ENCODE measurements around the gene PAX8. TPM values are rescaled to one million over a fixed set of nuclear protein-coding genes. Genes with fewer than 3 reads are reported as not detected.
"Not testable (repeated sequence)": the region's sequence is repeated elsewhere in the genome, so short reads cannot be mapped to it uniquely, and the experiment has no call there.

The PAX8 gene
- total RNA-seq (ENCODE audit: unreplicated experiment): 2.1 TPM
- long read RNA-seq, full-length matches to known transcripts: 2 of 2 reads
- long read RNA-seq, partial matches to known transcripts: 0 of 2 reads
- long read RNA-seq, other reads (novel, unspliced or antisense): 0 of 2 reads

- Mint-ChIP-seq H3K4me3 (ENCODE audit: unreplicated experiment) (no peak within 1 kb of the TSS), H3K9me3 (ENCODE audit: unreplicated experiment) (no peaks in the 10 kb centered on the region), H3K27me3 (ENCODE audit: unreplicated experiment) (peaks cover 23% of the 10 kb centered on the region), H3K27ac (ENCODE audit: unreplicated experiment) (no peak within 1 kb of the TSS), H3K36me3 (ENCODE audit: low read depth, unreplicated experiment) (no peaks in the 10 kb centered on the region), H3K4me1 (ENCODE audit: unreplicated experiment) (peaks cover 6% of the 10 kb centered on the region)
- TF ChIP-seq CTCF (IDR thresholded peaks at IDR 0.05; ENCODE audit: unreplicated experiment): no peak
- no peak for DNase-seq (ENCODE audit: low spot score)
Observed at GRCh38 chr2:113278742-113279139, at the start of gene PAX8. PAX8 (minus strand) TSS chr2:113278921; CDS start chr2:113278394, 527 bp downstream.

GRCh38 chr2:113328043-113328442, 49.3 kb upstream of the PAX8 start:
- peaks cover 14% of the 10 kb centered on the region for H3K4me1 Mint-ChIP-seq (ENCODE audit: unreplicated experiment)

GRCh38 chr2:113325161-113325731, 46.5 kb upstream of the PAX8 start:
- H3K9me3 Mint-ChIP-seq (ENCODE audit: unreplicated experiment); H3K36me3 Mint-ChIP-seq (ENCODE audit: low read depth, unreplicated experiment); H3K27me3 Mint-ChIP-seq (ENCODE audit: unreplicated experiment): not testable (repeated sequence)
- peak overlapping the region; percentile 32 for H3K27ac Mint-ChIP-seq (ENCODE audit: unreplicated experiment)
- peak; percentile 13 for DNase-seq (ENCODE audit: low spot score)
- H3K4me3 Mint-ChIP-seq (ENCODE audit: unreplicated experiment): peak overlapping the region; percentile 92
- H3K4me1 Mint-ChIP-seq (ENCODE audit: unreplicated experiment): peaks cover 11% of the 10 kb centered on the region

More at GRCh38 chr2:113328043-113328442, 49.3 kb upstream of the PAX8 start:
- no peak for TF ChIP-seq CTCF (IDR thresholded peaks at IDR 0.05; ENCODE audit: unreplicated experiment)
- Mint-ChIP-seq H3K4me3 (ENCODE audit: unreplicated experiment) (no peak overlapping the region), H3K9me3 (ENCODE audit: unreplicated experiment) (no peaks in the 10 kb centered on the region), H3K36me3 (ENCODE audit: low read depth, unreplicated experiment) (peaks cover 11% of the 10 kb centered on the region), H3K27me3 (ENCODE audit: unreplicated experiment) (peaks cover 5% of the 10 kb centered on the region), H3K27ac (ENCODE audit: unreplicated experiment) (no peak overlapping the region)
- DNase-seq (ENCODE audit: low spot score): no peak

GRCh38 chr2:113324684-113325160, 46.0 kb upstream of the PAX8 start:
- H3K9me3 Mint-ChIP-seq (ENCODE audit: unreplicated experiment): no peaks in the 10 kb centered on the region
- peak; percentile 68 for DNase-seq (ENCODE audit: low spot score)
- H3K36me3 Mint-ChIP-seq (ENCODE audit: low read depth, unreplicated experiment): peaks cover 4% of the 10 kb centered on the region
- H3K27ac Mint-ChIP-seq (ENCODE audit: unreplicated experiment): peak overlapping the region; percentile 82
- H3K27me3 Mint-ChIP-seq (ENCODE audit: unreplicated experiment): peaks cover 10% of the 10 kb centered on the region
- peak overlapping the region; percentile 92 for H3K4me3 Mint-ChIP-seq (ENCODE audit: unreplicated experiment)
- TF ChIP-seq CTCF (IDR thresholded peaks at IDR 0.05; ENCODE audit: unreplicated experiment): no peak
- H3K4me1 Mint-ChIP-seq (ENCODE audit: unreplicated experiment): peaks cover 11% of the 10 kb centered on the region

GRCh38 chr2:113323129-113323528, 44.4 kb upstream of the PAX8 start:
- H3K27ac Mint-ChIP-seq (ENCODE audit: unreplicated experiment); H3K27me3 Mint-ChIP-seq (ENCODE audit: unreplicated experiment); H3K9me3 Mint-ChIP-seq (ENCODE audit: unreplicated experiment); H3K36me3 Mint-ChIP-seq (ENCODE audit: low read depth, unreplicated experiment); H3K4me3 Mint-ChIP-seq (ENCODE audit: unreplicated experiment); DNase-seq (ENCODE audit: low spot score): not testable (repeated sequence)
- H3K4me1 Mint-ChIP-seq (ENCODE audit: unreplicated experiment): peaks cover 13% of the 10 kb centered on the region

GRCh38 chr2:113320106-113320505, 41.4 kb upstream of the PAX8 start:
- H3K27me3 Mint-ChIP-seq (ENCODE audit: unreplicated experiment); H3K4me3 Mint-ChIP-seq (ENCODE audit: unreplicated experiment); H3K36me3 Mint-ChIP-seq (ENCODE audit: low read depth, unreplicated experiment); H3K9me3 Mint-ChIP-seq (ENCODE audit: unreplicated experiment); DNase-seq (ENCODE audit: low spot score); H3K27ac Mint-ChIP-seq (ENCODE audit: unreplicated experiment): not testable (repeated sequence)
- peaks cover 12% of the 10 kb centered on the region for H3K4me1 Mint-ChIP-seq (ENCODE audit: unreplicated experiment)

- DNase-seq (ENCODE audit: low spot score); H3K9me3 Mint-ChIP-seq (ENCODE audit: unreplicated experiment); H3K36me3 Mint-ChIP-seq (ENCODE audit: low read depth, unreplicated experiment); H3K27me3 Mint-ChIP-seq (ENCODE audit: unreplicated experiment); H3K4me3 Mint-ChIP-seq (ENCODE audit: unreplicated experiment); H3K27ac Mint-ChIP-seq (ENCODE audit: unreplicated experiment): not testable (repeated sequence)
- peaks cover 11% of the 10 kb centered on the region for H3K4me1 Mint-ChIP-seq (ENCODE audit: unreplicated experiment)
Observed at GRCh38 chr2:113318941-113319340, 40.2 kb upstream of the PAX8 start.

All from endothelial cell (in vitro differentiated cells).